GM12878 (cell line): Measurements from ENCODE around the gene DCAF5.

Experiments used
- CBFB ChIP-seq: IDR thresholded peaks from 2 replicates; pipeline ENCODE4 v1.6.1; 2016; ENCODE audit warnings: antibody characterized with exemption, low read depth
- CREM ChIP-seq: IDR thresholded peaks from 2 replicates; pipeline ENCODE4 v1.6.1; 2014; ENCODE audit warnings: antibody characterized with exemption, low read depth
- ELK1 ChIP-seq: IDR thresholded peaks from 2 replicates; pipeline ENCODE4 v1.6.1; 2012; ENCODE audit warnings: low read depth, low read length, improper control_type of control experiment
- FOXK2 ChIP-seq: fragments of 450-650 bp; IDR thresholded peaks from 2 replicates; pipeline ENCODE4 v1.6.1; 2017; ENCODE audit warnings: mild to moderate bottlenecking, moderate library complexity
- GABPA ChIP-seq: IDR thresholded peaks from 2 replicates; pipeline ENCODE4 v1.6.1; 2014; ENCODE audit warnings: antibody characterized with exemption, low read depth, mild to moderate bottlenecking, inconsistent platforms
- KLF5 ChIP-seq: fragments of 450-650 bp; IDR thresholded peaks from 2 replicates; pipeline ENCODE4 v1.6.1; 2014; ENCODE audit warnings: mild to moderate bottlenecking; ENCODE audit not compliant: partially characterized antibody
- MXI1 ChIP-seq: fragments of 150-350 bp; IDR thresholded peaks from 2 replicates; pipeline ENCODE4 v1.6.1; 2011; ENCODE audit warnings: low read depth, mild to moderate bottlenecking, inconsistent platforms, low read length, improper control_type of control experiment
- PBX3 ChIP-seq: IDR thresholded peaks from 2 replicates; pipeline ENCODE4 v1.6.1; 2011; ENCODE audit warnings: mild to moderate bottlenecking, low read depth, low read length, moderate library complexity; ENCODE audit not compliant: insufficient replicate concordance
- POLR2A ChIP-seq: IDR thresholded peaks from 2 replicates; pipeline ENCODE4 v1.6.1; 2011; ENCODE audit warnings: low read depth, mild to moderate bottlenecking, low read length
- RFX5 ChIP-seq: IDR thresholded peaks from 2 replicates; pipeline ENCODE4 v1.6.1; 2011; ENCODE audit warnings: low read depth, low read length, improper control_type of control experiment
- SUZ12 ChIP-seq: fragments of 200-600 bp; sonication (generic); IDR thresholded peaks from one replicate; pipeline ENCODE4 v1.6.1; 2018; ENCODE audit warnings: antibody characterized with exemption, mild to moderate bottlenecking; ENCODE audit not compliant: unreplicated experiment
- ZNF274 ChIP-seq: IDR thresholded peaks from one replicate; pipeline ENCODE4 v1.8.0; 2011; ENCODE audit not compliant: insufficient read length, insufficient read depth
- TF ChIP-seq, protein P1 (sequence below), 3 experiments: IDR thresholded peaks in 2 of 3; conservative IDR thresholded peaks in 1 of 3; 2 replicates each; pipeline ENCODE4 v1.5.1; 2011; ENCODE audit warnings: low read depth in 3 of 3, low read length in 3 of 3, mild to moderate bottlenecking in 3 of 3, control low read depth in 2 of 3, moderate library complexity in 2 of 3, inconsistent platforms in 1 of 3, mixed read lengths in 1 of 3; ENCODE audit not compliant: control insufficient read depth in 2 of 3, insufficient read depth in 1 of 3; ENCODE audit errors: extremely low read depth in 1 of 3
- TF ChIP-seq, protein P2 (sequence below): IDR thresholded peaks from 2 replicates; pipeline ENCODE4 v1.6.1; 2012; ENCODE audit warnings: mild to moderate bottlenecking, low read depth, low read length

DNA sequence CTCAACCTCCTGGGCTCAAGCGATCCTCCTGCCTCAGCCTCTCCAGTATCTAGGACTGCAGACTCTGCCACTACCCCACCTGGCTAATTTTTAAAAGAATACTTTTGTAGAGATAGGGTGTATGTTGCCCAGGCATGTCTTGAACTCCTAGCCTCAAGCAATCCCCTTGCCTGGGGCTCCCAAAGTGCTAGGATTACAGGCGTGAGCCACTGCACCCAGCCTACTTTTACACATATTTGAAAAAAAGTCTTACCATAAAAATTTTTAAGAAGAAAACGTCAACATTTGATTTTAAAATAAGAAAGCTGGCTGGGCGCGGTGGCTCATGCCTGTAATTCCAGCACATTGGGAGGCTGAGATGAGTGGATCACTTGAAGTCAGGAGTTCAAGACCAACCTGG lies 46.5 kb downstream of the DCAF5 start:
- TF ChIP-seq, protein P1, sequence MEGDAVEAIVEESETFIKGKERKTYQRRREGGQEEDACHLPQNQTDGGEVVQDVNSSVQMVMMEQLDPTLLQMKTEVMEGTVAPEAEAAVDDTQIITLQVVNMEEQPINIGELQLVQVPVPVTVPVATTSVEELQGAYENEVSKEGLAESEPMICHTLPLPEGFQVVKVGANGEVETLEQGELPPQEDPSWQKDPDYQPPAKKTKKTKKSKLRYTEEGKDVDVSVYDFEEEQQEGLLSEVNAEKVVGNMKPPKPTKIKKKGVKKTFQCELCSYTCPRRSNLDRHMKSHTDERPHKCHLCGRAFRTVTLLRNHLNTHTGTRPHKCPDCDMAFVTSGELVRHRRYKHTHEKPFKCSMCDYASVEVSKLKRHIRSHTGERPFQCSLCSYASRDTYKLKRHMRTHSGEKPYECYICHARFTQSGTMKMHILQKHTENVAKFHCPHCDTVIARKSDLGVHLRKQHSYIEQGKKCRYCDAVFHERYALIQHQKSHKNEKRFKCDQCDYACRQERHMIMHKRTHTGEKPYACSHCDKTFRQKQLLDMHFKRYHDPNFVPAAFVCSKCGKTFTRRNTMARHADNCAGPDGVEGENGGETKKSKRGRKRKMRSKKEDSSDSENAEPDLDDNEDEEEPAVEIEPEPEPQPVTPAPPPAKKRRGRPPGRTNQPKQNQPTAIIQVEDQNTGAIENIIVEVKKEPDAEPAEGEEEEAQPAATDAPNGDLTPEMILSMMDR (IDR thresholded peaks at IDR 0.05 in 2 of 3, conservative IDR thresholded peaks at IDR 0.05 in 1 of 3; ENCODE audit: control insufficient read depth in 2 of 3, extremely low read depth in 1 of 3, insufficient read depth in 1 of 3, low read depth in 3 of 3, low read length in 3 of 3): no peak
- no peak for TF ChIP-seq CREM
- TF ChIP-seq KLF5: no peak
- TF ChIP-seq PBX3: no peak
- TF ChIP-seq MXI1: no peak
- TF ChIP-seq CBFB: no peak
- no peak for TF ChIP-seq ZNF274
- no peak for TF ChIP-seq ELK1
- no peak for TF ChIP-seq RFX5
- TF ChIP-seq, protein P2, sequence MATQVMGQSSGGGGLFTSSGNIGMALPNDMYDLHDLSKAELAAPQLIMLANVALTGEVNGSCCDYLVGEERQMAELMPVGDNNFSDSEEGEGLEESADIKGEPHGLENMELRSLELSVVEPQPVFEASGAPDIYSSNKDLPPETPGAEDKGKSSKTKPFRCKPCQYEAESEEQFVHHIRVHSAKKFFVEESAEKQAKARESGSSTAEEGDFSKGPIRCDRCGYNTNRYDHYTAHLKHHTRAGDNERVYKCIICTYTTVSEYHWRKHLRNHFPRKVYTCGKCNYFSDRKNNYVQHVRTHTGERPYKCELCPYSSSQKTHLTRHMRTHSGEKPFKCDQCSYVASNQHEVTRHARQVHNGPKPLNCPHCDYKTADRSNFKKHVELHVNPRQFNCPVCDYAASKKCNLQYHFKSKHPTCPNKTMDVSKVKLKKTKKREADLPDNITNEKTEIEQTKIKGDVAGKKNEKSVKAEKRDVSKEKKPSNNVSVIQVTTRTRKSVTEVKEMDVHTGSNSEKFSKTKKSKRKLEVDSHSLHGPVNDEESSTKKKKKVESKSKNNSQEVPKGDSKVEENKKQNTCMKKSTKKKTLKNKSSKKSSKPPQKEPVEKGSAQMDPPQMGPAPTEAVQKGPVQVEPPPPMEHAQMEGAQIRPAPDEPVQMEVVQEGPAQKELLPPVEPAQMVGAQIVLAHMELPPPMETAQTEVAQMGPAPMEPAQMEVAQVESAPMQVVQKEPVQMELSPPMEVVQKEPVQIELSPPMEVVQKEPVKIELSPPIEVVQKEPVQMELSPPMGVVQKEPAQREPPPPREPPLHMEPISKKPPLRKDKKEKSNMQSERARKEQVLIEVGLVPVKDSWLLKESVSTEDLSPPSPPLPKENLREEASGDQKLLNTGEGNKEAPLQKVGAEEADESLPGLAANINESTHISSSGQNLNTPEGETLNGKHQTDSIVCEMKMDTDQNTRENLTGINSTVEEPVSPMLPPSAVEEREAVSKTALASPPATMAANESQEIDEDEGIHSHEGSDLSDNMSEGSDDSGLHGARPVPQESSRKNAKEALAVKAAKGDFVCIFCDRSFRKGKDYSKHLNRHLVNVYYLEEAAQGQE: no peak
- no peak for TF ChIP-seq FOXK2
- no peak for TF ChIP-seq GABPA
- TF ChIP-seq POLR2A: no peak
- TF ChIP-seq SUZ12: no peak
